DND-41 (cell line): Measurements from ENCODE around the gene CLEC5A.

Experiments
- CTCF ChIP-seq: IDR thresholded peaks from 2 replicates; pipeline ENCODE4 v1.5.1; 2012; ENCODE audit warnings: borderline replicate concordance, low read length, moderate library complexity, mild to moderate bottlenecking; ENCODE audit not compliant: poor library complexity, severe bottlenecking; ENCODE audit errors: extremely low read depth
- EZH2 ChIP-seq: IDR thresholded peaks from 3 replicates; pipeline ENCODE4 v1.6.1; 2012; ENCODE audit warnings: borderline replicate concordance, low read depth, mild to moderate bottlenecking, moderate library complexity, low read length, inconsistent platforms; ENCODE audit not compliant: severe bottlenecking

GRCh38 chr7:141945356-141945755 is 1.4 kb downstream of the CLEC5A start:
- TF ChIP-seq EZH2, result no peak
- no peak for TF ChIP-seq CTCF
